ENCODE measurements around the gene ASB2.

ASB2 gene

DNA sequence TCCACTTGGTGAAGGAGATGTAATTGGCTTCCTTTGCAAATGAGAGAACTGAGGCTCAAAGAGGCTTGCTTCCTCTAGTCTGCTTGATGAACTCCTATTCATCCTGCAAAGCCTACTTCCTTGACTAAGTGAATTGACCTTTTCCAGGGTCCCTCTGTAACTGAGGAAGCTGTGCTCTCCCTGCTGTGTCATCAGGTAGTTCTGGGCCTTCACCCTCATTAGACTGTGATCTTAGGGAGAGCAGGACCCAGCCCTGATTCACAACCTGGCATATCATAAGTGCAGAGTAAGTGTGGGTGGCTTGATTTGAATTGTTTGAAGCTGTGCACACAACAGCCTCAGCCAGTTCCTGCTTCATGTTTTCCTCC is 16.3 kb downstream of the ASB2 start:
- no peak for FAIRE-seq

DNA sequence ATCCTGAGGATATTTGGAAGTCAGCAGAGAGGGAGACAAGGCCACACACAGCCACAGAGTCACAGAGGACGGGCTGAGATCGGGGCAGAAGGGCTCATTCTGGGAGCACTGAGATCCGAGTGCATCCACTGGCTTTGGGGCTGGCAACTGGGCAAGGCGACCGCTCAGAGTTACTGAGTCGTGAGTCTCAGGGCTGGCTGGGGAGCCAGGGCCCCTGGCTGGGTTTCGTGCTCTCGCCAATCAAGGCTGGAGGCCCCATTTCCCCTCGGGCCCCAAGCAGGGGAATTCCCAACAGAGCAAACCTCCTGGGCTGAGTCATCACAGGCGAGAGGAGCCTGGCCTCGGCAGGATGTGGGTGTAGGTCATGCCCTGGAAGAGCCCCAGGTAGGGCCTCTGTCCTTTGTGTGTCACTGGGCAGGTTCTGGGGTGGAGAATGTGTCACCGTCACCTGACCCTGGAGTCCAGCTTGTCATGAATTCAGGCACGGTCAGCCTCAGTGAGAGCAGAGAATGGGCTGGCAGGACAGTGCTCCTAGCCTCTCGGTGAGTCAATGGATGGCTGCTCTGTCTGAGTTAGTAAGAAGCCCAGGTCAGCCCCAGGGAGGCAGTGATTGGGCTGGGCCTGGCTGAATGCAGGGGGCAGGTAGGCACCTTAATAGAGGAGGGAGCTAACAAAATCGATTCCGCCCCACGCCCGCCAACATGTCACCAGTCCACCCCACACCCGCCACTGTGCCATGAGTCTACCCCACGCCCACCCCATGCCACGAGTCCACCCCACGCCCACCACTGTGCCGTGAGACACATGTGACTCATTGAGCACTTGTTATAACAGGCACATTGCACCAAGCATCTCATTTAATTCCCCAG is 16.9 kb downstream of the ASB2 start:
- FAIRE-seq, result no peak

DNA sequence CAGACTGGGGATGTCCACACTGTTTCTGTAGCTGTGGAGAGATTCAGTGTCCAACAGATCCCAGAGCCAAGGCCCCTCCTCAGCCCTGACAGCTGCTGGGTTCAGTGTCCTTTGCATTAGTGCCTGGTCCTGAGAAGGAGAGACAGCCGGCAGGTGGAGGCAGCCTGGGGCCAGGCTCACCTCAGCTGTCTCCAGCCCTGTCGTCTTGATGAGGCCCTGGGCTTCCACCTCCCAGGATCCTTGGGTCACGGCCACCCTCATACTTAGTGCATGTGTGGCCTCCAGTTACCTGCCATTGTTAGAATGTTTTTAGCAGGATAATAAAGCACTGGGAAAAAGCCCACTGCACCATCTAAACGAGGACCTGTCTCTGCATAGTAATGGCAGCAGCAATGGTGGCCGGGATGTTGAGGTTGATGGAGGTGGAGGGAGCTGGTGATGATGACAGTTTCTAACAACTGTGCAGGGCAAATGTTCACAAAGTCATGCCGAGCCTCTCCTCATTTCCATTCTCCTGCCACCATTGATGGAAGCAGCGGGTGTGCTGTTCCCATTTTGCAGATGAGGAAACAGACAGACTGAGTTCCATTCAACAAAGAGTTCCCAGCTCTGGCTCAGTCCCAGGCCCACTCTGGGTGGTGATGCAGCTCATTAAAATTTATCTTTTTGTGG is 17.7 kb downstream of the ASB2 start:
- FAIRE-seq, result no peak

DNA sequence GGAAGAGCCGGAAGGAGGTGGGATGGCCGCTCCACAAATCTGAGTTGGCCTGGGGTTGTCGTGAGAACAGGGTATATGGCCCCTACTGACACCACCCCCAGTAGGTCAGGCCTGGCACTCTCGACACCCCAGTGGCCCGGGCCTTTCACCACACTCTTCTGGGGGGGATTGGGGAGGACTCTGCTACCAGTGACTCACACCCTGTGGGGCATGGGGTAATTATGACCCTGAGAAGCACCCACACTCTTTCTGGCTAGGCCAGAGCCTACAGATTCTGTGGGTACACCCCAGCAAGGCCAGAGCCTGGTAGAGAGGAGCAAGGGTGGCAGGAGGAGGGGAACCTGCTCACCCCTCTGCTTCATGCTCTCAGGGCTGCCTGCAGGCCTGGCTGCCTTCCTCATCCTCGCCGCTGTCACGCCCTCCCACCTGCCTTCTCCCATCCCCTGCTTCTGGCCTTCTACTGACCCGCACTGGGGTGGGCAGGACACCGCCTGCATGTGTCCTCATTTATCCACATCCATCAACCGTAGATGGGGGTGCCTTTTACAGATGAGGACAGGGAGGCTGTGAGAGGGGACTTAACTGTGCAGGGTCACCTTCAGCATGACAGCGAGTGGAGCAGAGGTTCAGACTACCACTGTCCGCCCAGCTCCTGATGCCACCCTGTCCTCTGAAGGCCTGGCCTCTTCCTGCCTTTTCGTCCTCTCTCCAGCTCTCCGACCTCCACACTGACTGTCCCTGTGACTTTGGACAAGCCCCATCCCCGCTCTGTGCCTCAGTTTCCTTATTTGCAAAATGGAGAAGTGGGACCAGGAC is 18.4 kb downstream of the ASB2 start:
- no peak for FAIRE-seq

DNA sequence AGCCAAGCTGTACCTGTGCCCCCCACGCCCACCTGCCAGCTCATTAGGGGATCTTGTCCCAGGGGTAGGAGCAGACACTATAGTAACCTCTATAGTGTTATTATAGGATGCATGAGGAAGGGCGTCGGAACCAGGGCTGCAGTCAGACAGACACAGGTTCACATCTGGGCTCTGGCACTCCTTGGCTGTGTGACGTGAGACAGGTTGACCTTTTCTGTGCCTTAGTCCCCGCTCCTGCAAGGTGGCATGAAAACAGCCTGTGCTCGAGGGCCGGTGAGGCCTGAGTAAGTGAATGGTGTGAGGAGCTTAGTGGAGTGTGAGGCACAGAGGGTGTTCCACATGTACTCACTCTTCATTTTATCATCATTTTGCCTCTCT is 19.0 kb downstream of the ASB2 start:
- FAIRE-seq, result no peak

DNA sequence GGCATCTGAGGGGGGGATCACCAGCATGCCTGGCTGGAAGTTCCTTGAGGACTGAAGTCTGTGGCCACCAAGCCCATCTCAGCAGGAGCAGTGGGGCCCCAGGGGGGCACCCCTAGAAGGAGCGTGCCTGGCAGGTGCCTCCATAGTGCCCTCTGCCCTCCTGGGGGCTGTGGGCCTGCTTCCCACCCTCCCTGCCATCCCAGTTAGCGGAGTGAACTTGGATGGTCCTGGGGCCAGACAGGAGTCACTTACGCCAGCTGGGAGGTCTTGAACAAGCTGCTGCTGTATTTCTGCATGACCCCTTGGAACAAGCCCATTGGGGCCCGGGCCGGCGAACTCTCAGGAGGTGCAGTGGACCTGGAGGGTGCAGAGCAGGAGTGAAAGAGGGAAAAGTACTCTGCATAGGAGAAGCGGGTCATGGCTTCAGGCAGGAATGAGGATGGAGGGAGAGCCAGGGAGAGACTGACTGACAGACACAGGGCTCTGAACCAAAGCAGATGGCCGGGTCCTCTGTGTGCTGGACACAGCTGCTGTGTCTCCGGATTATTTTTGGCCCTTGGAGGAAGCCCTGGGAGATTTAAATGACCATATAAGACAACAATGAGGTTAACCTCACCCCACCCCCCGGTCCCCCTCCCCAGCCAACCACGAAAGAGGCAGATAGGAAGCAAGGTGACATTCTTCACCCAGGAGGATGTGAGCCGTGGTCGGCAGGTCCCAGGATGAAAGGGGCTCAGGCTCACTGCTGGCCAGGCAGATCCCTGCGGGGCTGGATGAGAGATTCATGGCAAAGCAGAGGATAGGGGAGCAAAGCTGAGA is 19.6 kb downstream of the ASB2 start:
- FAIRE-seq, result no peak

DNA sequence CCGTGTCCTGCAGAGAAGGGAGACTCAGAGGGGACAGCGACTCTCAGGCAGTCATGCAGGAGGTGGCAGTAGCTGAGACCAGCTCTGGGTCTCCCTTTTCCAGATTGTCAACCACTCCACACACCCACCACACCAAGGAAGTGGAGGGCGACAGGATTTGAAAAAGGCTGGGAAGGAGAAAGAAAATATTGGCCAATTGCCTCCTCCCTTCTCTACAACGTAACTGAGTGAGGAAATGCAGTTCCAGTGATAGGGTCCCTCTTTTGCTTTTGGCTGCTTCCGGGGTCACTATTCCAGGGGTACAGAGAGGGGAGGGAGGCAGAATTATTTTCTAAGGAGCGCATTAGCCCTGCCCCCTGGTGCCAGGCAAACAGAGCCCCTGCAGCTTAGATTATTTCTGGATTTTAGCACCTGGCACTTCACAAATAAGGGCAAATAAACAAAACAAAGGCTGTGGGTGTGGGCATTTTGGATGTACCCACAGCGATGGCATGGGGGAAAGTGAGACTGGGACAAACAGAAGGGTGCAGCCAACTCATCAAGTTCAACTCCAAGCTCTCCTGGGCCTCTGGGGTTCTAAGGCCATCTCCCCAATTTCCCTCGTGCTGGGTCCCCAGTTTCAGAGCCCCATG is 20.4 kb downstream of the ASB2 start:
- no peak for FAIRE-seq

DNA sequence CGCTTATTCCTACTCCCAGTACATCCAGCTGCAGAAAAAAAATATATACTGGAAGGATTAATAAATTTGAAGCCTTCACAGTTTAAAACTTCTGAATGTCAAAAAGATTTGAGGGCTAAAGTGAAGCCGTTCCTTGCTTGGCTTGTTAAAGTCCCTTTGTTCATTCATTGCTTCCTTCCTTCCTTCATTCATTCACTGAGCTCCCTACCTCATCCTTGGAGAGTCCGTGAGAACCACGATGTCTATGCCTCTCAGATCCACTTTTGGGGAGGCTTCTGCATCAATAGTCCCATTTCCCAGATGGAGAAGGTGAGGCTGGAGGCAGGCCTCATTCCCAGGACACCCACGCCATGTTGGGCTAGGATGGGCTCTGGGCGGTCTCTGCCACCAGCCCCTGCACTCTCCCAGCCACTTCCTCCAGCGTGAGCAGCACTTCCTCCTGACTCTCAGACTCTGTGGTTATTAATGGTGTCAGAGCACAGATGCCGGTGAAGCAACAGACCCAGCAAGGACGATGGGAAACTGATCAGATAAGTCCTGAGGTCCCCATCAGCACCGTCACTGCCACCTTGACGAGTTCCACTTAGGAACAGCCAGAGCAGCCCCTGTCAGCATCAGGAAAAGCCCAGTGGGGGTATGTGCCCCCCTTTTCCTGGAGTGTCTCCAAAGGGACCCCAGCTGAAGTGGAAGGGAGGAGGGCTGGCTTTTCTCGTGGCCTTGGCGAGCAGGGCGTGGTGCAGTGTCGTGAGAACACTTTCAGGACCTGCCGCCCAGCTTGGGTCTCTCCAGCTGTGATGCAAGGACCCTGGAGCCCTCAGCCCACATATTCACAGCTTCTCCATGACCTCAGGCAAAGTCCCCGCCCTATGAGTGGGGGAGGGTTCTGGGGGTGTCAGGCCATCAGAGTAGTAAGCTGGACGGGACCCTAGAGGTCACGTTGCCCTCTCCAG is 21.2 kb downstream of the ASB2 start:
- FAIRE-seq, result no peak

DNA sequence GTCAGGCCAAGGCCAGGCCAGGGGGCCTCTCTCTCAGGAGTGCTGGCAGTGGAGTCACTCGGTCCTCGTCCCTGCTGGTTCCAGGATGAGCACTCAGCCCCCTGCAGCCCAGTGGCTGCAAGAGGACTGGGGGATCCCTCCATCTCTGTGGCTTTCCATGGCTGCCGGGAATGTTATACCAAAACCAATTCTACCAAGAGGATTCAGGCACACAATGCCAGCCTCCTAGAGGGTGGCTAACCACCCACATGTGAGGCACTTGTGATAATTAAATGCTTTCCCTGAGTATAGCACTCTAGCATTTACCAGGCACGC is 21.9 kb downstream of the ASB2 start:
- no peak for FAIRE-seq

DNA sequence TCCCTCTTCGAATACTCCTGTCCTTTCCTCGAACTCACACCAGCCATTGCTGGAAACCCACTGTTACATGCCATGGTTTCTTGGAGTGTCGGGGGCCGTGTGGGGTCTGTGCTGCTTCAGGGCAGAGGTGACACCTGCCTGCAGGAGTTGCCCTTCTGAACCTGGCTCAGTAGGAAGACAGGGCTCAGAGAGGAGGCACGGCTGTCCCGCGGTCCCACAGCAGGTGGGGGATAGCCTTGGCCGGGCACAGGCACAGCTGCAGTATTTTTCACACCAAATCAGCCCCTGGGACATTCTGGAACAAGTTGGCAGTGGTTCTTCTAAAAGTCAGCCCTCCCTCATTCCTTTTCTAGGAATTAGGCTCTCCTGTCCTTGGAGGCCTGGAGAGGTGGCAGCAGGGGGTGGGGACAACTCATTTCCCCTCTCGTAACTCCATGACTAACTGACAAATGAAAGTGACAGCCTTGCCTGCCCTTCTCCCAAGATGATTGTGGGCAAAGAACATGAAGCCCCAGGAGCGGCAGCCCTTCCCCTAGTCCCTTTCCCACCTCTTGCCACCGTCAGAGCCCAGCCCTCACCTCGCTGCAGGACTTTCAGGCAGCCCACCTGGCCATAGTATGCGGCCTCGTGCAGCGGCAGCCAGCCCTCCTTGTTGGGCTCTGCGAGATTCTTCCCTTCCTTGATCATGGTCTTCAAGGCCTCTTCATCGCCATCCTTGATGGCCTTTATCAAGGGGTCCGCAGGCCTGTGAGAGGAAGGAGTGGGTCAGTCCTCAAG is 22.4 kb downstream of the ASB2 start:
- no peak for FAIRE-seq

DNA sequence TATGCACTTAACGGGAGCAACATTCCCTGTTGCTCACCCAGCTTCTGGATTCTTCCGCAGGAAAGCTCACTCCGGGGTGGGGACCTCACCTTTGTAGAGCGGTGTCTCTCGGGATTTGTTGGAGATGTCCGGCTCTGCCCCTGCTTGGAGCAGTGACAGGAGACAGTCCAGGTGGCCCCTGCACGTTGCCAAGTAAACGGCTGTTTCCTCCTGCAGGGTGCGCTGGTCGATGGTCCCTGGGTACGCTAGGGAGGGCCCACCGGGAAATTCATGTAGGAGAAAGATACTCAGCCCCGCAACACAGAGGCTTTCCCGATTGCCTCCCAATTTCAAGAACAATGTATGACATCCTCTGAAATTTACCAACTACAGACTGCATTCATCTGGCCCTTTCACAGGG is 23.1 kb downstream of the ASB2 start:
- no peak for FAIRE-seq

DNA sequence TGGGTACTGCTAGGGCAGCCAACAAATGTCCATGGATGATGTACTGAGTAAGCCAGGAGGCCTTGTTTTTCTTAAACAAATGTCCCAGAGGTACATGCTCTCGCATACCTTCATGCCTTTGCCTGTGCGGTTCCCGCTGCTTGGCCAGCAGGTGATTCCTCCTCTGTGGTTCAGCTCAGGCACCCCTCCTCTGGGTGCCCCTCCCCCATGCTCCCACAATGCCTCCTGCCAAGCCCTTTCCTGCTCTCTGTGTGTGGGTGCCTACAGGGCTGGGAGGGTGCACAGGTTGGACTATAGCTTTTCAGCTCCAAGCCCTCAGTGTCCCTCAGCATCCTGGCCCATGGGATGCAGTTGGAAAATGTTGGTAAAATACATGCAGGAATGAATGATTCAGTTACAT is 23.5 kb downstream of the ASB2 start:
- no peak for FAIRE-seq

DNA sequence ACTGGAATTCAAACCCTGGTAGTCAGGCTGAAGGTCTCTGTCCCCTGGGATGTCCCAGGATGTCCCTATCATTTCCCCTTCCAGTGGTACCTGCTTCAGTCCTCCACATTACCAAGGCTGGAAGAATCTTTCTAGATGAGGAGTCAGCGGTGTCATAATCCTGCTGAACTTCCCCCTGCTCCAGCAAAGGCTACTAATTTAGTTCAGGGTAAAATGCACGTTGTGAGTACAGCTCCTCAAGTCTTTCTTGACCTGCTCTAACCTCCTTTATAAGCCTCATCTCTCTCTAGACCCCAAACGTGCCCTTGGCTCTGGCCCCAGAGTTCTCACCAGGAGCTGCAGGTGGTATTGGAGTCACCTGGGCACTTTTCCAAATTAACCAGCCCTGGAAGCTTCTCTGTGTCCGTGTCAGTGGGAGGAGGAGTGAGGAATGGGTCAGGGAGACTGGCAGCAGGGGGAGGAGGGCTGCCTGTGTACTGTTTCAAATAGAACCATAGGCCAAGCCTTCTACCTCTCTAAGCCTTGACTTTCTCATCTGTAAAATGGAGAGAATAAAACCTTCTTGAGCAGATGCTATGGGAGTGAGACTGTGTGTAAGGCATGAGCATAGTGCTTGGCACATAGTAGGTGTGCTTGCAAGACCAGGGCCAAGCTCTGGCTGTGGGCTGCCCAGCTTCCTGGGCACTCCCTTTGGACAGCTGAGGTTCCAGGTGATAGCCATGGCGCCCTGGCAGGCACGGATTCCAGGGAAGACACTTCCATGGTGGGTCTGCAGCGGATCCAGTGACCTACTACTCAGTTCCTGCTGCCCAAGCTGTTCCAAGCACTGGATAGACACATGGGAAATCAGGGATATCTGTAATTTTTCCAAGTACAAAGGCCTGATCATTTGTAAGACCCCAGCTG is 24.5 kb downstream of the ASB2 start:
- FAIRE-seq, result no peak

DNA sequence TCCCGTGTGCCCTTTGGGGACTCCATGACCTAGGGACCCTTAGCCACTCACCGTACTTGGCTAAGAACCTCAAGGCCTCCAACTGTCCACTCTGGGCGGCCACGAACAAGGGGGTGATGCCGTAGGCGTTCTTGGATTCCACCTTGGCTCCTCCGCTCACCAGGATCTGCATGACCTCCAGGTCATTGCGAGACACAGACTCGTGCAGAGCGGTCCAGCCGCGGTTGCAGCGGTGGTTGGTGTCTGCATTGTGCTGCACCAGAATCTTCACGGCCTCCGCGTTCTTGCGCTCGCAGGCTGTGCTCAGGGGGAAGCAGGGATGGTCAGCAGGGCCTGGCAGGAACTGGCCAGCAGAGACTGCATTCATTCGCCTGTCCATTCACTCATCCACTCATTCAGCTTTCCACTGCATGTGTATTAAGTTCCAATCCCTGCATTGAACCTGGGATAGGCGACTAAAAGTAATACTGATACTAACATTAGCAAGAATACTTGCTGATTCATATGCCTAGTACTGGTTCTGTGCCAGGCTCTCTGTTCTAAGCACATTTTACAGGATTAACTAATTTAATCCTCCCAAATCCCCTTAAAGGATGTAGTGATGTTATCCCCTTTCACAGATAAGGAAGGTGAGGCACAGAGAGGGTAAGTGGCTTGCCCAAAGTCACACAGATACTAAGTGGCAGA is 25.3 kb downstream of the ASB2 start:
- no peak for FAIRE-seq

DNA sequence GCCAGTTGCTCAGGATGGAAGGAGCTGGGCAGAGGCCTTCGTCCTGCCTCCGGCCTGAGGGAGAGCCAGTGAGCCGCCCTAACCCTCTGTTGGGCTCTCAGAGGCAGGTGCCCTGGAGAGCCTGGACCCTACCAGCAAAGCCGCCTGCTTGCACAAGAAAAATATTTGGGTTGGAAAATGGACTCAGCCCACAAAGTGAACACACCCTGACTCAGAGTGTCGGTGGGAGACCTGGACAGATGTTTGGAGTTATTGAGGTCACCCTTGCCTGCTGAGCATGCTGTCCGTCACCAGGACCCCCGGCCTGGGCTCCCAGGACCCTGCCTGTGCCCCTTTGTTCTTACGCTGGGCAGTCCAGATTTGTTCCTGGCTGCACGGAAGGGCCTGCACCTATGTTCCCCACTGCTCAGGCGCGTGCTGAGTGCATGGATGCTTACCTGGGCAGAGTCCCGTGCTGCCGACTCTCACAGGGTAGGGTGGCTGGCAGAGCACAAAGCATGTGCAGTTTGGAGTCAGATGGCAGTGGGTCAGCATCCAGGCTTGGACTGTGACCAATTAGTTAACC is 26.8 kb downstream of the ASB2 start:
- no peak for FAIRE-seq

DNA sequence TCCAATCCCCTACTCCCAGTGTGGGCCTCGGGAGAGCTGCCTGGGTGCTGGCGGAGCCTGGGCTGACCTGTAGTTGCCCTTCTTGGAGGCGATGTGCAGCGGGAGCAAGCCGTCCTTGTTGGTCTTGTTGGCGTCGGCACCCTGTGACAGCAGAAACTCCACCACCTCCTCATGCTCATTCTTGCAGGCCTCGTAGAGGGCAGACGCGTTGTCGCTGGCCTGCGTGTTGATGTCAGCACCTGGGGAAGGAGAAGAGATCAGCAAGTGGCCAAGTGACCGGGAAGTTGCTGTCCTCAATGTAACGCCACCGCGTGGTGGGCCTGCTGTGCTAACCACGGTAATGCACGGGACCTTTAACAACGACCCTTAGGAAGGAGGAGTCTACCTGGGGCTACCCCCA is 29.1 kb downstream of the ASB2 start:
- no peak for FAIRE-seq

DNA sequence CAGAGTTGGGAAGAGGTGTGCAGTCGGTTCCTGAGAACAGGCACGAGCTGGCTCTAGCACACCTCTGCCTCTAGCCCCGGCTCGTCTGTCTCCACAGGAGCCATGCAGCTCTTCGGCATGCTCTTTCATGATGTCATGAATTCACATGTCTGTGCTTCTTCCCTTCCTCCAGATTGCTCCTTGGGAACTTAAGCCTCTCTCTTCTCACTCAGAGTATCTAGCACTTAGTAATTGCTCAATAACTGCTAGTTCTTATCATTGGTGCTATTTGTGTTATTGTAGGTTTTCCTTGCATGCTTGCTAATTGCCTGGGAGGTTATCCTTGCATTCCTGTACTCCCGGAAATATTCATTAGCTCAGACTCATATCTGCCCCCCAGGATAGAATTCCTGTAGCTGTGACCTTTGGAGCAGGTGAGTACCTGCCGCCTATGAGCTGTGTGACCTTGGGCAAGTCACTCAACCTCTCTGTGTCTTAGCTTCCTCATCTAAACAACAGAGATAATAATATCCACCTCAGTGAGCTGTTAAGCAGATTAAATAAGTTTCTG is 29.8 kb downstream of the ASB2 start:
- no peak for FAIRE-seq

DNA sequence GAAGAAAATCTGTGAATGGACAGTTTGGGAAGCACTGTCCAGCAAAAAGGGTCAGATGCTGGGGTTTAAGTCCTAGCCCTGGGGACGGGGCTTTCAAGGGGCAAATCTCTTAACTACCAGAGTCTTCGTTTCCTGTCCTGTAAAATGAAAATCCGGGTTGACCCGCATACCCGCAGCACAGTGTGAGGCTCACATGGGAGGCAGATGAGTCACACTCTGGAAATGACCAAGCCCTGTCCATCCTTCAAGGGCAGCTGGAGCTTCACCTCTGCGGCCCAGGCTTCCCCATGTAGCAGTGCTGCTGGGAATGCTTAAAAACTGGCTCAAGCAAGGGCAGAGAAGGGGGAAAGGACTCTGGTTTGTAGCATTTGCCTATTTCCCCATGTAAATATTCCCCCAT is 30.3 kb downstream of the ASB2 start:
- FAIRE-seq, result no peak
